Body of pancreas (tissue), 4 donors: ENCODE results near the gene ZAP70. TPM values are rescaled to one million over a fixed set of nuclear protein-coding genes. Genes with fewer than 3 reads are reported as not detected.

Experiments used
- ATAC-seq: fragments of 150-250 bp; one replicate; pipeline ENCODE4 v1.9.1; 2016
- DNase-seq, 4 donors: peaks; one replicate each; pipeline ENCODE4 v3.0.0-alpha.2; 2019
- H3K27ac ChIP-seq, 4 donors: fragments of 200-600 bp; sonication (generic); 1 replicate in 3 of 4; 2 replicates in 1 of 4; pipeline versions ENCODE4 v1.5.1 to v1.6.1; 2016 to 2019; ENCODE audit warnings: mild to moderate bottlenecking in 1 of 4, mixed read lengths in 1 of 4, moderate library complexity in 1 of 4
- H3K27me3 ChIP-seq, 2 donors: fragments of 200-600 bp; sonication (generic); one replicate each; pipeline ENCODE4 v1.6.0; 2016; ENCODE audit warnings: mild to moderate bottlenecking in 1 of 2
- H3K36me3 ChIP-seq, 2 donors: fragments of 200-600 bp; sonication (generic); replicated peaks in 1 of 2; 2 replicates each; pipeline ENCODE4 v1.5.1; 2016; ENCODE audit warnings: low read depth in 2 of 2; ENCODE audit not compliant: insufficient read depth in 1 of 2
- H3K4me1 ChIP-seq: fragments of 200-600 bp; sonication (generic); one replicate; pipeline ENCODE4 v1.6.0; 2016
- H3K4me3 ChIP-seq, 2 donors: fragments of 200-600 bp; sonication (generic); 1 replicate in 1 of 2; 2 replicates in 1 of 2; pipeline ENCODE4 v1.5.1; 2016 to 2019
- H3K9me3 ChIP-seq, 3 donors: fragments of 200-600 bp; sonication (generic); 1 replicate in 2 of 3; 2 replicates in 1 of 3; pipeline ENCODE4 v1.5.1; 2016
- CTCF ChIP-seq, 7 experiments: fragments of 450-650 bp in 4 of 7; fragments of 200-600 bp in 3 of 7; sonication (generic) in 3 of 7; IDR thresholded peaks; one replicate each; pipeline ENCODE4 v1.5.1; 2016 to 2019; ENCODE audit warnings: antibody characterized with exemption in 7 of 7
- POLR2A ChIP-seq, 3 donors: fragments of 450-650 bp; IDR thresholded peaks; one replicate each; pipeline ENCODE4 v1.6.1; 2016; ENCODE audit warnings: antibody characterized with exemption in 3 of 3, mild to moderate bottlenecking in 2 of 3
- WGBS, 2 donors: methylation state at CpG; one replicate each; pipeline ENCODE4 v1.1.5; 2017; 5-methylcytosine and 5-hydroxymethylcytosine counted together
- intact Hi-C: fragments of 100-400 bp; cut with DNase I; formaldehyde crosslinking; loops from one replicate; pipeline ENCODE4 v1.15.1; 2023
- total RNA-seq, 2 donors: library from RNA; depleted of rRNA; stranded (reverse); fragments of >200 nt; gene quantifications; one replicate each; pipeline ENCODE4 v1.1.0, GENCODE V29; 2016

Gene ZAP70
- total RNA-seq, 2 donors from 2014 or later = 2.1 to 4.0 TPM

GRCh38 chr2:97761192-97761591 is 47.8 kb downstream of the ZAP70 start:
- Histone ChIP-seq H3K4me3 (no peak overlapping the region), H3K4me1 (no peaks in the 10 kb centered on the region), H3K27ac (no peak overlapping the region), H3K36me3 (peaks cover 0 to 40% of the 10 kb centered on the region in 2 donors), H3K9me3 (no peaks in the 10 kb centered on the region), H3K27me3 (no peaks in the 10 kb centered on the region)
- ATAC-seq = no peak
- WGBS, 2 donors = 83 to 94% methylated on average over 4 to 23 of the region's 23 CpGs
- DNase-seq = no peak
- no peak for TF ChIP-seq CTCF (IDR thresholded peaks at IDR 0.05)
- TF ChIP-seq POLR2A (IDR thresholded peaks at IDR 0.05) = no peak
- intact Hi-C loops = no loop called here

GRCh38 chr2:97763176-97763845 is 49.9 kb downstream of the ZAP70 start:
- DNase-seq (no peak), ATAC-seq (no peak)
- WGBS, 2 donors = 86 to 92% methylated on average over 19 to 20 of the region's 20 CpGs
- Histone ChIP-seq H3K4me1 (no peaks in the 10 kb centered on the region), H3K4me3 (no peak overlapping the region), H3K27me3 (no peaks in the 10 kb centered on the region), H3K36me3 (peaks cover 0 to 27% of the 10 kb centered on the region in 2 donors), H3K27ac (no peak overlapping the region), H3K9me3 (no peaks in the 10 kb centered on the region)
- intact Hi-C loops = no loop called here
- TF ChIP-seq CTCF (IDR thresholded peaks at IDR 0.05) (no peak), POLR2A (IDR thresholded peaks at IDR 0.05) (no peak)

- H3K9me3 ChIP-seq = no peaks in the 10 kb centered on the region
- H3K4me3 ChIP-seq = no peak overlapping the region
- WGBS, 2 donors = 84 to 92% methylated on average over 9 to 11 of the region's 11 CpGs
- ATAC-seq (no peak), DNase-seq (no peak)
- no peaks in the 10 kb centered on the region for H3K4me1 ChIP-seq
- intact Hi-C loops = no loop called here
- H3K27ac ChIP-seq = no peak overlapping the region
- peaks cover 0 to 15% of the 10 kb centered on the region in 2 donors for H3K36me3 ChIP-seq
- H3K27me3 ChIP-seq = no peaks in the 10 kb centered on the region
- TF ChIP-seq POLR2A (IDR thresholded peaks at IDR 0.05) (no peak), CTCF (IDR thresholded peaks at IDR 0.05) (no peak)
Observed at GRCh38 chr2:97764559-97765263, 51.3 kb downstream of the ZAP70 start.

GRCh38 chr2:97765933-97766332 is 52.6 kb downstream of the ZAP70 start:
- DNase-seq (no peak), ATAC-seq (no peak)
- Histone ChIP-seq H3K4me3 (no peak overlapping the region), H3K27ac (no peak overlapping the region), H3K4me1 (no peaks in the 10 kb centered on the region), H3K9me3 (no peaks in the 10 kb centered on the region), H3K27me3 (no peaks in the 10 kb centered on the region), H3K36me3 (peaks cover 0 to 12% of the 10 kb centered on the region in 2 donors)
- intact Hi-C loops = no loop called here
- WGBS, 2 donors = 90 to 96% methylated on average over 4 of the region's 4 CpGs
- TF ChIP-seq CTCF (IDR thresholded peaks at IDR 0.05) = no peak
- no peak for TF ChIP-seq POLR2A (IDR thresholded peaks at IDR 0.05)
